ENCODE data around the gene FAM13A. TPM values are rescaled to one million over a fixed set of nuclear protein-coding genes. Genes with fewer than 3 reads are reported as not detected.

FAM13A gene
- total and polyA plus RNA-seq, 2 of the 13 experiments (the other 11 are each of a cell fraction or from before 2014, with no cell fraction given), result 1.2 to 36.2 TPM

- peak; percentile 65 for ATAC-seq
- H4K20me1 ChIP-seq (ENCODE audit: insufficient read depth, low read length), result no peaks in the 10 kb centered on the region
- H3K9me3 ChIP-seq (ENCODE audit: low read length), result no peaks in the 10 kb centered on the region
- no peaks in the 10 kb centered on the region for H3K79me2 ChIP-seq (ENCODE audit: insufficient read depth, low read length)
- H3K9ac ChIP-seq (ENCODE audit: insufficient read depth, low read depth, low read length), result no peak overlapping the region
- peaks cover 28% of the 10 kb centered on the region for H3K4me1 ChIP-seq (ENCODE audit: insufficient read depth, low read length)
- peak overlapping the region; percentile 46; the same call in 1 of the 2 replicates for H3K4me2 ChIP-seq (ENCODE audit: low read depth, low read length)
- intact Hi-C loops (cut with micrococcal nuclease; ENCODE audit: unreplicated experiment), result no loop called here
- H3K36me3 ChIP-seq (replicated peaks in 1 of 2; ENCODE audit: control insufficient read depth in 1 of 2, insufficient read depth in 2 of 2, low read length in 2 of 2), result no peaks in the 10 kb centered on the region
- no peak overlapping the region for H3K27ac ChIP-seq (ENCODE audit: extremely low read length, insufficient read depth, low read length)
- in situ Hi-C loops (cut with HindIII; ENCODE audit: extremely low pct_ligation_motif_present, low pct_unique_long_range_greater_than_20kb), result no loop called here
- POLR2A ChIA-PET, result interaction anchor here (0.6 kb wide), 1 partner anchor 15 kb away, joined by 3 read pairs; no protein-coding TSS in a partner anchor
- H3K4me3 ChIP-seq (replicated peaks in 1 of 3; ENCODE audit: insufficient read depth in 1 of 3, low read depth in 2 of 3, low read length in 3 of 3), result no peak overlapping the region
- 34% methylated on average over 2 of the region's 2 CpGs for WGBS (ENCODE audit: low lambda C conversion rate)
- TF ChIP-seq NRL (CRISPR knock-in tag; IDR thresholded peaks at IDR 0.05; ENCODE audit: borderline replicate concordance), result no peak
- TF ChIP-seq, protein P1, sequence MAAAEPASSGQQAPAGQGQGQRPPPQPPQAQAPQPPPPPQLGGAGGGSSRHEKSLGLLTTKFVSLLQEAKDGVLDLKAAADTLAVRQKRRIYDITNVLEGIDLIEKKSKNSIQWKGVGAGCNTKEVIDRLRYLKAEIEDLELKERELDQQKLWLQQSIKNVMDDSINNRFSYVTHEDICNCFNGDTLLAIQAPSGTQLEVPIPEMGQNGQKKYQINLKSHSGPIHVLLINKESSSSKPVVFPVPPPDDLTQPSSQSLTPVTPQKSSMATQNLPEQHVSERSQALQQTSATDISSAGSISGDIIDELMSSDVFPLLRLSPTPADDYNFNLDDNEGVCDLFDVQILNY (CRISPR knock-in tag; conservative IDR thresholded peaks at IDR 0.05), result no peak
- no peak for TF ChIP-seq SALL2 (CRISPR knock-in tag; IDR thresholded peaks at IDR 0.05)
- TF ChIP-seq FOXJ3 (CRISPR knock-in tag; IDR thresholded peaks at IDR 0.05; ENCODE audit: borderline replicate concordance), result no peak
- TF ChIP-seq, protein P2, sequence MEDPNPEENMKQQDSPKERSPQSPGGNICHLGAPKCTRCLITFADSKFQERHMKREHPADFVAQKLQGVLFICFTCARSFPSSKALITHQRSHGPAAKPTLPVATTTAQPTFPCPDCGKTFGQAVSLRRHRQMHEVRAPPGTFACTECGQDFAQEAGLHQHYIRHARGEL (CRISPR knock-in tag; IDR thresholded peaks at IDR 0.05), result no peak
- no peak for TF ChIP-seq ZFP37 (CRISPR knock-in tag; IDR thresholded peaks at IDR 0.05; ENCODE audit: borderline replicate concordance)
- no peak for TF ChIP-seq ZNF644 (CRISPR knock-in tag; IDR thresholded peaks at IDR 0.05; ENCODE audit: low read depth)
- no peak for TF ChIP-seq ZNF7 (CRISPR knock-in tag; IDR thresholded peaks at IDR 0.05)
- TF ChIP-seq ZNF430 (CRISPR knock-in tag; IDR thresholded peaks at IDR 0.05), result no peak
- TF ChIP-seq NR1H2 (CRISPR knock-in tag; IDR thresholded peaks at IDR 0.05; ENCODE audit: borderline replicate concordance, low read depth), result no peak
- no peak for TF ChIP-seq DNMT3B (CRISPR knock-in tag; conservative IDR thresholded peaks at IDR 0.05)
- no peak for DNase-seq (ENCODE audit: low spot score)
- BruUV-seq (replicated peaks), result no TSS peak
- FAIRE-seq, result no peak
- H3K27me3 ChIP-seq (ENCODE audit: control insufficient read depth in 1 of 2, insufficient read depth in 2 of 2, low read length in 2 of 2), result peaks cover 0 to 1% of the 10 kb centered on the region in 2 experiments; a peak in 1 of 5 replicates
- no peak overlapping the region for H2AFZ ChIP-seq (ENCODE audit: low read length)
- CTCF ChIA-PET (ENCODE audit: low intra/inter-chr PET ratio, low total read pairs), result no interaction called here
These were observed 175.8 kb downstream of the FAM13A start for GRCh38 chr4:88881227-88881569.
